H9 (cell line): ENCODE data around the gene SLC36A4. TPM values are rescaled to one million over a fixed set of nuclear protein-coding genes. Genes with fewer than 3 reads are reported as not detected.

Experiments used
- DNase-seq: peaks from one replicate; pipeline ENCODE4 v3.0.0-alpha.2; 2017
- H2AFZ ChIP-seq: one replicate; pipeline ENCODE4 v1.6.1; 2013; ENCODE audit warnings: mild to moderate bottlenecking, low read length, control low read depth, moderate library complexity
- H2AK5ac ChIP-seq: 2 replicates; pipeline ENCODE4 v1.6.1; 2013; ENCODE audit warnings: low read length, control low read depth, mixed read lengths; ENCODE audit not compliant: insufficient read length
- H2BK120ac ChIP-seq: one replicate; pipeline ENCODE4 v1.6.1; 2013; ENCODE audit warnings: low read depth, mild to moderate bottlenecking, low read length, control low read depth, inconsistent platforms; ENCODE audit not compliant: poor library complexity, severe bottlenecking
- H2BK12ac ChIP-seq: 2 replicates; pipeline ENCODE4 v1.6.1; 2013; ENCODE audit warnings: low read length, control low read depth, mixed read lengths, low read depth; ENCODE audit not compliant: insufficient read length
- H2BK15ac ChIP-seq: 2 replicates; pipeline ENCODE4 v1.6.1; 2013; ENCODE audit warnings: low read depth, low read length, control low read depth
- H2BK20ac ChIP-seq: one replicate; pipeline ENCODE4 v1.6.1; 2013; ENCODE audit warnings: low read depth, mild to moderate bottlenecking, low read length, control low read depth, inconsistent platforms; ENCODE audit not compliant: poor library complexity, severe bottlenecking
- H2BK5ac ChIP-seq: 2 replicates; pipeline ENCODE4 v1.6.1; 2013; ENCODE audit warnings: low read length, control low read depth, mixed read lengths; ENCODE audit not compliant: insufficient read length
- H3K14ac ChIP-seq: 2 replicates; pipeline ENCODE4 v1.6.1; 2013; ENCODE audit warnings: low read length, control low read depth; ENCODE audit not compliant: insufficient read depth
- H3K18ac ChIP-seq: 2 replicates; pipeline ENCODE4 v1.6.1; 2013; ENCODE audit warnings: low read depth, mild to moderate bottlenecking, mixed read lengths, low read length, control low read depth; ENCODE audit not compliant: insufficient read length
- H3K23ac ChIP-seq: 2 replicates; pipeline ENCODE4 v1.6.1; 2013; ENCODE audit warnings: low read length, control low read depth, mixed read lengths, low read depth; ENCODE audit not compliant: insufficient read length
- H3K23me2 ChIP-seq: 2 replicates; pipeline ENCODE4 v1.6.1; 2013; ENCODE audit warnings: low read depth, mild to moderate bottlenecking, mixed read lengths, low read length, control low read depth; ENCODE audit not compliant: insufficient read length, poor library complexity, severe bottlenecking
- H3K27ac ChIP-seq: 2 replicates; pipeline ENCODE4 v1.5.1; 2013; ENCODE audit warnings: low read length, control low read depth, mixed read lengths, low read depth; ENCODE audit not compliant: insufficient read length
- H3K27me3 ChIP-seq: 2 replicates; pipeline ENCODE4 v1.6.1; 2013; ENCODE audit warnings: low read length, control low read depth, inconsistent platforms; ENCODE audit not compliant: insufficient read depth
- H3K4ac ChIP-seq: 2 replicates; pipeline ENCODE4 v1.6.1; 2013; ENCODE audit warnings: low read depth, mild to moderate bottlenecking, control low read depth, inconsistent platforms, low read length, moderate library complexity
- H3K4me1 ChIP-seq: 2 replicates; pipeline ENCODE4 v1.6.1; 2013; ENCODE audit warnings: low read length, control low read depth, inconsistent platforms; ENCODE audit not compliant: insufficient read depth
- H3K4me2 ChIP-seq: 2 replicates; pipeline ENCODE4 v1.6.1; 2013; ENCODE audit warnings: low read length, control low read depth, mixed read lengths; ENCODE audit not compliant: insufficient read length, insufficient read depth
- H3K56ac ChIP-seq: 2 replicates; pipeline ENCODE4 v1.6.1; 2013; ENCODE audit warnings: low read depth, mild to moderate bottlenecking, mixed read lengths, low read length, control low read depth; ENCODE audit not compliant: insufficient read length
- H3K79me1 ChIP-seq: 2 replicates; pipeline ENCODE4 v1.6.1; 2013; ENCODE audit warnings: low read depth, mild to moderate bottlenecking, moderate library complexity, low read length, control low read depth, inconsistent platforms; ENCODE audit not compliant: insufficient read depth, poor library complexity, severe bottlenecking
- H3K79me2 ChIP-seq: 2 replicates; pipeline ENCODE4 v1.6.1; 2013; ENCODE audit warnings: low read length, control low read depth, inconsistent platforms; ENCODE audit not compliant: insufficient read depth
- H3K9ac ChIP-seq: 2 replicates; pipeline ENCODE4 v1.6.1; 2013; ENCODE audit warnings: low read length, control low read depth, mixed read lengths; ENCODE audit not compliant: insufficient read length; ENCODE audit errors: extremely low read depth
- H3K9me3 ChIP-seq: one replicate; pipeline ENCODE4 v1.6.1; 2013; ENCODE audit warnings: low read depth, low read length, inconsistent platforms; ENCODE audit not compliant: control insufficient read depth
- H3T11ph ChIP-seq: one replicate; pipeline ENCODE4 v1.6.1; 2013; ENCODE audit warnings: mild to moderate bottlenecking, low read length, control low read depth, inconsistent platforms
- H4K20me1 ChIP-seq: one replicate; pipeline ENCODE4 v1.6.1; 2013; ENCODE audit not compliant: control insufficient read depth, insufficient read length, insufficient read depth
- H4K5ac ChIP-seq: 2 replicates; pipeline ENCODE4 v1.6.1; 2013; ENCODE audit warnings: low read depth, mild to moderate bottlenecking, mixed read lengths, low read length, control low read depth; ENCODE audit not compliant: insufficient read length
- H4K8ac ChIP-seq: replicated peaks from 2 replicates; pipeline ENCODE4 v1.6.1; 2013; ENCODE audit warnings: low read length, control low read depth, mixed read lengths, low read depth; ENCODE audit not compliant: insufficient read length
- H4K91ac ChIP-seq: 2 replicates; pipeline ENCODE4 v1.6.1; 2013; ENCODE audit warnings: low read depth, mild to moderate bottlenecking, moderate library complexity, mixed read lengths, low read length, control low read depth; ENCODE audit not compliant: insufficient read length
- H3K27ac Mint-ChIP-seq, 3 experiments: 2 replicates in 2 of 3; 3 replicates in 1 of 3; pipeline ENCODE4 v1.8.0; 2020 to 2021; ENCODE audit warnings: mixed read lengths in 3 of 3, mild to moderate bottlenecking in 1 of 3, moderate library complexity in 1 of 3
- H3K27me3 Mint-ChIP-seq: 2 replicates; pipeline ENCODE4 v1.8.0; 2021; ENCODE audit warnings: low read depth, mild to moderate bottlenecking, moderate library complexity, mixed read lengths
- H3K36me3 Mint-ChIP-seq, 3 experiments: 2 replicates in 2 of 3; 3 replicates in 1 of 3; pipeline ENCODE4 v1.8.0; 2020 to 2021; ENCODE audit warnings: low read depth in 3 of 3, mixed read lengths in 3 of 3; ENCODE audit not compliant: insufficient read depth in 1 of 3
- H3K4me1 Mint-ChIP-seq, 2 experiments: 2 replicates each; pipeline ENCODE4 v1.8.0; 2020; ENCODE audit warnings: mixed read lengths in 2 of 2
- H3K4me3 Mint-ChIP-seq, 2 experiments: 2 replicates in 1 of 2; 3 replicates in 1 of 2; pipeline ENCODE4 v1.8.0; 2020 to 2021; ENCODE audit warnings: mild to moderate bottlenecking in 2 of 2, mixed read lengths in 2 of 2, moderate library complexity in 1 of 2
- H3K9me3 Mint-ChIP-seq, 2 experiments: 2 replicates in 1 of 2; 3 replicates in 1 of 2; pipeline ENCODE4 v1.8.0; 2020; ENCODE audit warnings: mild to moderate bottlenecking in 2 of 2, mixed read lengths in 2 of 2, moderate library complexity in 1 of 2
- WGBS: extraction: QIAGEN DNeasy Blood & Tissue Kit; methylation state at CpG from one replicate; pipeline ENCODE4 v1.1.7; 2013; ENCODE audit warnings: missing lambda C conversion rate, low lambda C conversion rate, mixed read lengths; ENCODE audit not compliant: insufficient read length; ENCODE audit errors: extremely low coverage; 5-methylcytosine and 5-hydroxymethylcytosine counted together
- total RNA-seq: library from RNA; stranded (reverse); gene quantifications from 2 replicates; pipeline ENCODE4 v1.2.1, GENCODE V29; 2021
- TF ChIP-seq, protein P1 (sequence below): fragments of 200-600 bp; sonication (generic); conservative IDR thresholded peaks from 3 replicates; pipeline ENCODE4 v1.8.0; 2021; ENCODE audit warnings: antibody characterized with exemption, mild to moderate bottlenecking

SLC36A4 gene
- total RNA-seq, 1 experiment from 2014 or later = 33.3 TPM

DNA sequence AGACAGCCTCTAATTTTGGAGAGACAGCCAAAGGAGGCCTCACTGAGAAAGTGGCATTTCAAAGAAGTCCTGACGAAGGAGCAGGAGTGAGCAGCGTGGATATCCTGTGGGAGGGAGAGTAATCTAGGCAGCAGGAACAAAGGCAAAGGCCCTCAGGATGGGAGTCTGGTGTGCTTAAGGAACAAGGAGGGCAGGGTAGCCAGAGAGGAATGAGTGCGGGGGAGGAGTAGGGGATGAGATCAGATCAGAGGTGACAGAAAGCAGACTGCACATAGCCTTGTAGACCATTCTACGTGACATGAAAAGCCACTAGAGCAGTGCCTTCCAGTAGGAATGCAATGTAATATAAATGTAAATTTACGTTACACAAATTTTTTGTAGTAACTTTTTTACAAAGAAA is 5.6 kb downstream of the SLC36A4 start:
- WGBS = no CpG with 5 or more reads among the region's 5 CpGs

More for the DNA sequence above, 5.6 kb downstream of the SLC36A4 start:
- Histone ChIP-seq H3K79me2 (peaks cover 8% of the 10 kb centered on the region; the same call in 1 of the 2 replicates), H3K56ac (no peak overlapping the region), H3K27ac (no peak overlapping the region), H3K79me1 (no peaks in the 10 kb centered on the region), H4K91ac (no peak overlapping the region), H2BK15ac (no peak overlapping the region), H3K14ac (no peak overlapping the region), H3K4me2 (no peak overlapping the region), H3K23ac (no peak overlapping the region), H4K8ac (no peak overlapping the region), H4K5ac (no peak overlapping the region), H2BK5ac (no peak overlapping the region), H3K9me3 (no peaks in the 10 kb centered on the region), H2BK120ac (no peak overlapping the region), H2BK20ac (no peak overlapping the region), H2AFZ (no peak overlapping the region), H3K18ac (no peak overlapping the region), H2BK12ac (no peak overlapping the region), H3K27me3 (no peaks in the 10 kb centered on the region), H3K4me1 (0 out of 2 replicates have a peak, but pooled peaks cover 4% of the 10 kb centered on the region), H3K4ac (no peak overlapping the region; the same call in 1 of the 2 replicates), H3K9ac (no peak overlapping the region), H4K20me1 (no peaks in the 10 kb centered on the region), H2AK5ac (no peak overlapping the region), H3K23me2 (peaks cover 4% of the 10 kb centered on the region), H3T11ph (no peak overlapping the region)
- no peaks in the 10 kb centered on the region for H3K27me3 Mint-ChIP-seq
- peak overlapping the region in 2 of 3 experiments; percentile 81 to 91; a peak in 5 of 7 replicates for H3K27ac Mint-ChIP-seq
- peak; percentile 46 for DNase-seq
- peaks cover 10% of the 10 kb centered on the region in 2 experiments for H3K9me3 Mint-ChIP-seq
- TF ChIP-seq, protein P1, sequence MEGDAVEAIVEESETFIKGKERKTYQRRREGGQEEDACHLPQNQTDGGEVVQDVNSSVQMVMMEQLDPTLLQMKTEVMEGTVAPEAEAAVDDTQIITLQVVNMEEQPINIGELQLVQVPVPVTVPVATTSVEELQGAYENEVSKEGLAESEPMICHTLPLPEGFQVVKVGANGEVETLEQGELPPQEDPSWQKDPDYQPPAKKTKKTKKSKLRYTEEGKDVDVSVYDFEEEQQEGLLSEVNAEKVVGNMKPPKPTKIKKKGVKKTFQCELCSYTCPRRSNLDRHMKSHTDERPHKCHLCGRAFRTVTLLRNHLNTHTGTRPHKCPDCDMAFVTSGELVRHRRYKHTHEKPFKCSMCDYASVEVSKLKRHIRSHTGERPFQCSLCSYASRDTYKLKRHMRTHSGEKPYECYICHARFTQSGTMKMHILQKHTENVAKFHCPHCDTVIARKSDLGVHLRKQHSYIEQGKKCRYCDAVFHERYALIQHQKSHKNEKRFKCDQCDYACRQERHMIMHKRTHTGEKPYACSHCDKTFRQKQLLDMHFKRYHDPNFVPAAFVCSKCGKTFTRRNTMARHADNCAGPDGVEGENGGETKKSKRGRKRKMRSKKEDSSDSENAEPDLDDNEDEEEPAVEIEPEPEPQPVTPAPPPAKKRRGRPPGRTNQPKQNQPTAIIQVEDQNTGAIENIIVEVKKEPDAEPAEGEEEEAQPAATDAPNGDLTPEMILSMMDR = no peak
- H3K4me1 Mint-ChIP-seq = peaks cover 19 to 25% of the 10 kb centered on the region in 2 experiments
- no peak overlapping the region for H3K4me3 Mint-ChIP-seq
- H3K36me3 Mint-ChIP-seq = peaks cover 14 to 28% (median 24%) of the 10 kb centered on the region in 3 experiments
